ENCODE results near the gene SKA2.
"Not testable (repeated sequence)": the region's sequence is repeated elsewhere in the genome, so short reads cannot be mapped to it uniquely, and the experiment has no call there.

The SKA2 gene

DNA sequence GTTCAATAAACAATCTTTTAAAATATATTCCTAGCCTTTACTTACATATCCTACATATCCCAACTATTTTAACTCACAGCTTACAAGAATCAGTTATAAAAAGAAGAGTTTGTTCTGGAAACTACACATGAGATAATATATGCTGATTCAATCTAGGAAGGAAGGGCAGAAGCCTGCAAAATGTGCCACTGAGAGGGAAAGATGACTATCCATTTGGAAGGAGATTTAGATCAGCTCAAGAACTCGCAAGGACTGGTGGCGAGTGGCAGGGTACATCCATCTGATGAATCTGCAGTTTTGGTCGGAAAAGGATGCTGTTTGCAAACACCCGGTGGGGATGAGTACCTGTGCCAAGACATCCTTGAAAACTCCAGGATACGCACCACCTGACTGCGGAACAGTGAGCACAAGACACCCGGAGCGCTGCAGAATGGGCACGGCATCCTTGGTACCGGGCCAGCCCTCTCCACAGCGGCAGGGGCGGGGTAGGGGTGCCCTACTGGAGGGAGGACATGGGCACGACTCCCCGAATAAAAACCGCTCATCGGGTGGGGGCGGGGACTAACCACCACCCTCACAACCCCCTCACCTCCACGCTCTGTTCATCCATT is 49.0 kb downstream of the SKA2 start:
- in situ Hi-C loops (cut with MboI; ENCODE audit: low sequenced_read_pairs): no loop called here

DNA sequence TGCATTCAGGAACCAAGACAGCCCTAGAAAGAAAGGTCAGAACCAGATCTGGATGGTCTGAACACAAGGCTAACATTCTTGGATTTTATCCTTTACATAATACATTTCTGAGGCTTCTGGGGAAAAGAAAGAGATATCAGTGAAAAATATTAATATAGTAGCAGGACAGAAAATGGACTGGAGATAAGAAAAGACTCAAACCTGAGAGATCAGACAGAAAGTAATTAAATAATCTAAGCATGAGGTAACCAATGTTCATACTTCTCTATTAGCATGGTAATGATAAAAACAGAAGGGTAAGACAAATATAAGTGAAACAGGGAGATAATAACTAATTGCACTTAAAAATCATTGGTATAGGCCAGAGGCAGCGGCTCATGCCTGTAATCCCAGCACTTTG is 53.8 kb downstream of the SKA2 start:
- in situ Hi-C loops (cut with MboI; ENCODE audit: low sequenced_read_pairs): no loop called here

DNA sequence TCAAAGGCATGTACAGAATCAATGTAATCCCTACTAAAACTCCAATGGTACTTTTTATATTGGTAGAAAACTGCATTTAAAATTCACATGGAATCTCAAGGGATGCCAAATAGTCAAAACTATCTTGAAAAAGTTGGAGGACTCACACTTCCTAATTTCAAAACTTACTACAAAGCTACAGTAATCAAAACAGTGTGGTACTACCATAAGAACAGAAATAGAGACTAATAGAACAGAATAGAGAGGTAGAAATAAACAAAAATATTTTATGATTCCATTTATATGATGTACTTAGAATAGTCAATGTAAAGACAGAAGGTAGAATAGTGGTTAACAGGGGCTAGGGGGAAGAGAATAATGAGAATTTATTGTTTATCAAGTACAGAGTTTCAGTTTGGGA is 57.1 kb downstream of the SKA2 start:
- in situ Hi-C loops (cut with MboI; ENCODE audit: low sequenced_read_pairs): no loop called here

DNA sequence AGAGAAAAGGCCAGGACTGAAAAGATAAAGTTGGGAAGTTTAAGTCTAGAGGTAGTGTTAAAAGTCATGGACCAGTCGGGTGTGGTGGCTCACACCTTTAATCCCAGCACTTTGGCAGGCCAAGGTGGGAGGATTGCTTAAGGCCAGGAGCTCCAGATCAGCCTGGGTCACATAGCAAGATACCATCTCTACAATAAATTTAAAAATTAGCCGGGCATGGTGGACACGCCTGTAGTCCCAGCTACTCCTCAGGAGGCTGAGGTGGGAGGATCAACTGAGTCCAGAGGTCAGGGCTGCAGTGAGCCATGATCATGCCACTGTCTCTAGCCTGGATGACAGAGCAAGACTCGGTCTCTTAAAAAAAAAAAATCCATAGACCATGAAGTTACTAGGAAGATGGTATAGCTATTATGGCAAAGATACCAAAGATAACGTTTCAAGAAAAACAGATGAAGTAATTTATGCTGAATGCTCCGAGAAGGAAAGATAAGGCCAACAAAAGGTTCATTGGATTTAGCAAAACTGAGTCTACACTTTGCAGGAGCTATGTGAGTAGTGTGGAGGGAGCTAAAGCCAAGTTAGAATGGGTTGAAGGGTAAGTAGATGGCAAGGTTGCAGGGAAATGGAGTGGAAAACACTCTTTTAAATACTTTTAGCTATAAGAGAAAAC is 60.0 kb downstream of the SKA2 start:
- in situ Hi-C loops (cut with MboI; ENCODE audit: low sequenced_read_pairs): no loop called here

DNA sequence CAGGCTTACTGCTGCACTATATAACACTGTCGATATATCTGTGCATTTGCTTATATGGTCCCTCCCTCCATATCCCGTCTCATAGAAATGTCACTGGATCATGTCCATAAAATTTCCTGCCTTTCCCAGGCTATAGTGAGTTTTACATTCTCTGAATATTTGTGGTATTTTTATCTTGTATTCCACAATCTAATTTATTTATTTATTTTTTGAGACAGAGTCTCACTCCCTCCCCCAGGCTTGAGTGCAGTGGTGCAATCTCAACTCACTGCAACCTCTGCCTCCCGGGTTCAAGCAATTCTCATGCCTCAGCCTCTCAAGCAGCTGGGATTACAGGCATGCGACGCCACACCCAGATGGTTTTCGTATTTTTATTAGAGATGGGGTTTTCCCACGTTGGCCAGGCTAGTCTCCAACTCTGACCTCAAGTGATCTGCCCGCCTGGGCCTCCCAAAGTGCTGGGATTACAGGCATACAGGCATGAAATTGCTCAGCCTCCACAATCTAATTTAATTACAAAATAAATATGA is 61.2 kb downstream of the SKA2 start:
- in situ Hi-C loops (cut with MboI; ENCODE audit: low sequenced_read_pairs): no loop called here

DNA sequence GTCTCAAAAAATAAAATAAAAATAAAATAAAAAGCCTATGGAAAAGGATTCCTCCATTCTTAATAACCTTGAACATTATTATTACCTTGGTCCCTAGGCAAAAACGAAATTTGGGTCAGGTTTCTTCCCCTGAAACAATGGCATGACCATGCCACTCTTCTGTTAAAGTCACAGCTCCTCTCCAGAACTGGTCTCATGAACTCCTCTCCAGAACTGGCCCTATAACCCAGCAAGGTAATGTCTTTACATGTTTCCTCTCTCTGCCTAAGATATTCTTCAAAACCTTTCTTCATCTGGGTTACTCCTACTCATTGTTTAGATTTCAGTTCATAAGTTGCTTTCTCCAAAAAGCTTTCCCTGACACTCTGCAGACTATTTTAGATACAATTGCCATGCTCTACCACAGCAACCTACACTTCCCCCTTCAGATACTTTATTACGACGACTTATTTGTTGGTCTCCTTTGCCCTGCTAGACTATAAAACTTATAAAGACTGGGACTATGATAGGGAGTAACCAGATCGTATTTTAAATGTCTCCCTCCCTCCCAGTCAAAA is 61.8 kb downstream of the SKA2 start:
- in situ Hi-C loops (cut with MboI; ENCODE audit: low sequenced_read_pairs): no loop called here

DNA sequence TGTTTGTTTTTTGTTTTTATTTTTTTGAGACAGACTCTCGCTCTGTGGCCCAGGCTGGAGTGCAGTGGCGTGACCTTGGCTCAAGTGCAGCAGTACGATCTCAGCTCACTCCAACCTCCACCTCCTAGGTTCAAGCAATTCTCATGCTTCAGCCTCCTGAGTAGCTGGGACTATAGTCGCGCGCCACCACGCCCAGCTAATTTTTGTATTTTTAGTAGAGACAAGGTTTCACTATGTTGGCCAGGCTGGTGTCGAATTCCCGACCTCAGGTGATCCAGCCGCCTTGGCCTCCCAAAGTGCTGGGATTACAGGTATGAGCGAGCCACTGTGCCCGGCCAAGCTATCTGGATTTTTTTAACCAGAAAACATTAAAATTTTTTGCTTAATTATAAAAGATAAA is 64.4 kb downstream of the SKA2 start:
- in situ Hi-C loops (cut with MboI; ENCODE audit: low sequenced_read_pairs): not testable (repeated sequence)

DNA sequence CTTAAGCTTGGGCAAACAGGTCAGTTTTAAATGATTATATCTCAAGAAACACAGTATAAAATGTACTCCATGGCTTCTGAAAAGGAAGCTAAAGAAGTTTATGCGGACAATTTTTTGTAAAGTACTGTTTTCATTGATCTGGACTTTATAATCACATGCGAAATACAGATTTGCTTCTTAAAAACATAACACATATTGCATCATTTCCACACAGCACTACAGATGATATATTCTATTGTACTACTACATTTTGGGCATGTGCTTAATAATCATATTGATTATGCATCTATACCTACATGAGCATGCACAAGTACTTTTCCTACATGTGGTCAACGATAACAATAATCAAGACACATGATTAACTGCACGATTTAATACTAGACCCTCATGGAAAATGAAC is 70.8 kb downstream of the SKA2 start:
- in situ Hi-C loops (cut with MboI; ENCODE audit: low sequenced_read_pairs): no loop called here

DNA sequence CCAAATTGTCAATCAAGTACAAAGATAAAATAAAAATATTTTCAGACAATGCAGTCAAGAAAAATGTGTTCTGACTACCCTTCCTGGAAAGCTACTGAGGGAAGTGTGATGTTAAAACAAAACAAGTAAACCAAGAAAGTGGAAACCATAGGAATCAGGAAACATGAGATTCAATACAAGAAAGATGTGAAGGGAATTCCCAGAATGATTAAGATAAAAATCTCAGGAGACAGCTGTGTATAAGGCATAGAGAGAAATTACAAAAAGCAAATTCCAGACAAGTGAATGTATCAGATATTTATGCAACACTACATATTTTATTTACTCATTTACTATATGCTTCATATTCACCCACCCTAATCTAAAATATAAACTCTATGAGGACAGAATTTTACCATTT is 80.5 kb downstream of the SKA2 start:
- in situ Hi-C loops (cut with MboI; ENCODE audit: low sequenced_read_pairs): no loop called here

DNA sequence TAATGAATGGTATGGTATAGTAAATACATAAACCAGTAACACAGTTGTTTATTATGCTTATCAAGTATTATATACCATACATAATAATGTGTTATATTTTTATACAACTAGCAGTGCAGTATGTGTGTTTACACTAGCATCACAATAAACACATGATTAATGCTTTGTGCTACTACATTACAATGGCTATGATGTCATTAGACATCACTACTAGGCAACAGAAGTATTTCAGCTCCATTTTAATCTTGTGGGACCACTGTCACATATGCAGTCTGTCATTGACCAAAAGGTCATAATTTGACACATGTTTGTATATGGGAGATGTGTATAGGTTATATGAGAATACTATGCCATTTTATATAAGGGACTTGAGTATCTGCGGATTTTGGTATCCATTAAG is 81.0 kb downstream of the SKA2 start:
- in situ Hi-C loops (cut with MboI; ENCODE audit: low sequenced_read_pairs): no loop called here

DNA sequence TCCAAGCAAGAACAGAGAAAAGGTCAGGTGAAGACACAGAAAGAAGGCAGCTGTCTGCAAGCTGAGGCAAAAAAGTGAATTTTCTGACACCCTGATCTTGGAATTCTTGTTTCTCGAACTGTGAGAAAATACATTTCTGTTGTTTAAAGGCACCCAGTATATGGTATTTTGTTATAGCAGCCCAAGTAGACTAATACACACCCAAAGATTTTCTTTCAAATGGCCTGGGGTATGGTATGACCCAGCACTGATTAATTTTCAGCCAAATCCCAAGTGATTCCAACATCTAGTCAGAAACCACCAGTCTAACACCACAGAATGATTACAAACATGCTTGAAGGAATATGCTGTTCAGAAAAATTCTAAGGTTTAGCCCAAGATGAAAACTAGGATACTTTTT is 85.1 kb downstream of the SKA2 start:
- in situ Hi-C loops (cut with MboI; ENCODE audit: low sequenced_read_pairs): no loop called here

DNA sequence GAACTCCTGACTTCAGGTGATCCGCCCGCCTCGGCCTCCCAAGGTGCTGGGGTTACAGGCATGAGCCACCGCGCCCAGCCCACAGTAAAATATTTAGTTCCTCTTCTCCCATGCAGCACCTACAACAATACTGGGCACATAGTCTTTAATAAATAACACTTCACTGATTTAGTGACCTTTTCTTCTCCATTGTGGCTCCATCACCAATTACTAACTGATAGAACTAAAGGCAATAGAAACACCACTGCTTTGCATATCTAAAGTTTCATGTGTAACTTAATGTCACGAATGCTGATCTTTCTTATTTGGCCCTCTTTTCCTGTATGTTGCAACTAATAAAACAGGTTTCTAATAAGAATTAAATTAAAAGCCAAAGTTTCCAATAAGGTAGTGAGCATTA is 87.2 kb downstream of the SKA2 start:
- in situ Hi-C loops (cut with MboI; ENCODE audit: low sequenced_read_pairs): no loop called here

DNA sequence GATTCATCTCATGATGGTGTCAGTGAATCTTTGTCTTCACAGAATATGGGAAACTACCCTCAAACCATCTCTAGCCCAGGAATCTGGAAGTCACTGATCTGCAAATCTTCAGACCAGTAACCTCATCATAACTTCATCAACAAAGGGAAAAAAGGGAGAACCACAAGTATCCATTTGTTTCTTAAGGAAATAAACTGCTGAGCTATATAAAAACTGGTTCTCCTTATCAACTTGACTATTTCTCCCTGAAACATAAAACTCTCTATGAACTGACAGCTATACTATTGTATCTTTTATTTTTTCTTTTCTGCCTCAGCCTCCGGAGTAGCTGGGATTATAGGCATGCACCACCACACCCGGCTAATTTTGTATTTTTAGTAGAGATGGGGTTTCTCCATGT is 87.6 kb downstream of the SKA2 start:
- in situ Hi-C loops (cut with MboI; ENCODE audit: low sequenced_read_pairs): no loop called here

DNA sequence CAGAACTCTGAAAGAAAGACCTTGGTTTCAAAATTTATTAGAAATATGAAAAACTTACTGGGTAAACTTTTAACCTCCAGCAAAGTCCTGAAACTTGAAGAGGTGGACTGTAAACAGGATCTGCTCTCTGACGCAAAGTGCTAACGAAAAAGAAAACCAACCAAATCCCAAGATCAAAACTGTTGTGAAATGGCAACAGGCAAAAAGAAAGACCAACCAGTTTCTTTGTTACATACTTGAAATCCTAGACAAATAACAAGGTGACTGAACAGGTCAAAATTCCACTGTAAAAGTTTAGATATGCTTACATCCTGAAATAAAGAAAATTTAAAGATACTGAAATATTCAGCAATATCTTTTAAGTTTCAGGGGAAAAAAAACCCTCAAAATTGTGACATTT is 92.5 kb downstream of the SKA2 start:
- in situ Hi-C loops (cut with MboI; ENCODE audit: low sequenced_read_pairs): no loop called here
